T-helper 1 cell treated with Interleukin-12 subunit alpha and Interleukin-12 subunit beta and Interleukin-4 antibody, amounts not matched to agents 30 μg/mL and 1 μg/mL, for 36 hours (primary cell): ENCODE measurements around the gene MAGI2.

Experiments
- H3K27ac Mint-ChIP-seq: one replicate; pipeline ENCODE4 v1.8.0; 2021; ENCODE audit warnings: mild to moderate bottlenecking, mixed read lengths
- H3K27me3 Mint-ChIP-seq: one replicate; pipeline ENCODE4 v1.8.0; 2021; ENCODE audit warnings: low read depth, mixed read lengths
- H3K36me3 Mint-ChIP-seq: one replicate; pipeline ENCODE4 v1.8.0; 2021; ENCODE audit warnings: low read depth, mixed read lengths
- H3K4me1 Mint-ChIP-seq: one replicate; pipeline ENCODE4 v1.8.0; 2021; ENCODE audit warnings: low read depth, mixed read lengths
- H3K4me3 Mint-ChIP-seq: one replicate; pipeline ENCODE4 v1.8.0; 2021; ENCODE audit warnings: mild to moderate bottlenecking, moderate library complexity, mixed read lengths
- H3K9me3 Mint-ChIP-seq: one replicate; pipeline ENCODE4 v1.8.0; 2021; ENCODE audit warnings: mixed read lengths

MAGI2 gene

DNA sequence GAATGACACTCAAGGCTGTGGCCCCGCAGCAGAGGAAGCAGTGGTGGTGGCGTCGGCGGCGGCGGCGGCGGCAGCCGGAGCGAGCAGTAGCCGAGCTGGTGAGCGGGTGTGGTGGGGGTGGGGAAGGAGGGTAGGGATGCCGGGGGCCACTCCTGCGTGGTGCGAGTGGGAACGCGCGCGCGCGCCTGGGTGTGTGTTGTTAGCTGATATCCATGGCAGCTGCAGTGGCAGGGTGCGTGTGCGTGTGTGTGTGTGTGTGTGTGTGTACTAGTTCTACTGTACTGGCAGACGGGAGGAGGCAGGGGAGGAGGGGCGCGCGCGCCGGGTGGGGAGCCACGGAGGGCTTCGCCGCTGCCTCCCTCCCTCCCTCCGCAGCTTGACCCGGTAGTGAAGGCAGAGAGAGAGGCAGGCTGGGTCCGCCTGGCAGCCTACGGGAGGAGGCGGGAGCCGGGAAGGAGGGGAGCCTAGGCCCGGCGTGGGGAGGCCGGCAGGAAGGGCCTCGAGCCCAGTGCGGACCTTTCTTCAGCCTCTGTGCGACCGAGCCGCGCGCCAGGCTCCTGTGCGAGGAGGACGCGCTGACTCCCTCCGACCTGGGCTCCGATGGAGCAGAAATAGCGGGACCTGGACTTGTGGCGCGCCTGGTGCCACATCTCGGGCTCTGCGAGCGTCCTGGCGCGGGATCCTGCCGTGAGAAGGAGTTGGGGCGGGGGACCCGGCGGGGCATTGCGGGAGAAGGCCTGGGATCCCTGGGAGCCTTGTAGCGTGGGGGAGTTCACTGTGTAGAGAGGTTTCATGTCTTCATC is at the start of gene MAGI2:
Gene MAGI2, minus strand, starts transcription at position 110 of the 803 bp plus-strand sequence. CDS start 347 bp downstream, outside the sequence.
- Mint-ChIP-seq H3K4me1 (peaks cover 7% of the 10 kb centered on the region), H3K9me3 (no peaks in the 10 kb centered on the region), H3K4me3 (no peak within 1 kb of the TSS), H3K27ac (no peak within 1 kb of the TSS), H3K27me3 (peaks cover 62% of the 10 kb centered on the region), H3K36me3 (no peaks in the 10 kb centered on the region)

- no peak overlapping the region for H3K27ac Mint-ChIP-seq
- no peaks in the 10 kb centered on the region for H3K27me3 Mint-ChIP-seq
- no peaks in the 10 kb centered on the region for H3K36me3 Mint-ChIP-seq
- H3K4me1 Mint-ChIP-seq, result no peaks in the 10 kb centered on the region
- no peaks in the 10 kb centered on the region for H3K9me3 Mint-ChIP-seq
- H3K4me3 Mint-ChIP-seq, result no peak overlapping the region
Observed at GRCh38 chr7:79502151-79502550, 48.7 kb upstream of the MAGI2 start.

DNA sequence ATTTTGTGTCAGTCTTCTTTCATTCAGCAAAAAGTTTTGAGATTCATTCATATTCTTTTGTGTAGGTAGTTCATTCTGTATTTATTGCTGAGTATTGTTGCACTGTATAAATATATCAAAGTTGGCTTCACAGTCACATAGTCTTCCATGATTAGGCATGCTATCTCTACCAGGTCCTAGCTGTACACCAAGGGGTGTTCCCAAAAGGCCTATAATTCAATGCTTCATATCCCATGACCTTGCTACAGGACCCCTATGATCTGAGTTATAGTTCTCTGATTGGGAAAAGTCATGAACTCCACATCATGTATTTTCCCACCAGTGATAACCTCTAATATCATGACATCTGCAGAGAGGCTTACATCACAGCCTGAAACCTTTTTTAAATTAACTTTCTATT is 47.3 kb upstream of the MAGI2 start:
- Mint-ChIP-seq H3K4me3 (no peak overlapping the region), H3K27ac (no peak overlapping the region), H3K27me3 (no peaks in the 10 kb centered on the region), H3K9me3 (no peaks in the 10 kb centered on the region), H3K4me1 (no peaks in the 10 kb centered on the region), H3K36me3 (no peaks in the 10 kb centered on the region)

GRCh38 chr7:79497728-79498127 is 44.3 kb upstream of the MAGI2 start:
- Mint-ChIP-seq H3K4me3 (no peak overlapping the region), H3K27ac (no peak overlapping the region), H3K9me3 (no peaks in the 10 kb centered on the region), H3K27me3 (no peaks in the 10 kb centered on the region), H3K4me1 (no peaks in the 10 kb centered on the region), H3K36me3 (no peaks in the 10 kb centered on the region)

- no peak overlapping the region for H3K27ac Mint-ChIP-seq
Observed at GRCh38 chr7:79495544-79496272, 42.2 kb upstream of the MAGI2 start.

DNA sequence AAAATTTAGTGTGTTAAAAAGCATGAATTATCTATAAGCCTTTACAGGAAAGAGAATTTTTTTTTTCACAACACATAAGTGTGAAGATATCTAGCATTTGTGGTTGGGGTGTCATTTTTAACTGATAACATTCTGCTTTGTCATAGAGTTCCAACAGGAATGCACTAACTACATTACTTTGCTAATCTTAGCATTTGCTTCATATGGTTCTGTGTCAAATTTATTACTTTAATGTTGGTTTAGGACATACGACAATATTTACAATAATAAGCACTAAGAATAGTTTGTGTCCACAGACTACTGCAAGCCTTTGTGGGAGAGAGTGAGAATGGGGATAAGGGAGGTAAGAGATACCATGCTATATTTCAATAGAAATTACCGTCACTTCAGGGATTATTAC is 40.6 kb upstream of the MAGI2 start:
- H3K27ac Mint-ChIP-seq, result no peak overlapping the region
- no peaks in the 10 kb centered on the region for H3K27me3 Mint-ChIP-seq
- H3K9me3 Mint-ChIP-seq, result no peaks in the 10 kb centered on the region
- H3K4me1 Mint-ChIP-seq, result no peaks in the 10 kb centered on the region
- H3K36me3 Mint-ChIP-seq, result no peaks in the 10 kb centered on the region
- no peak overlapping the region for H3K4me3 Mint-ChIP-seq

More at GRCh38 chr7:79495544-79496272, 42.2 kb upstream of the MAGI2 start:
- Mint-ChIP-seq H3K27me3 (no peaks in the 10 kb centered on the region), H3K4me3 (no peak overlapping the region), H3K9me3 (no peaks in the 10 kb centered on the region), H3K36me3 (no peaks in the 10 kb centered on the region), H3K4me1 (no peaks in the 10 kb centered on the region)

GRCh38 chr7:79489371-79489770 is 35.9 kb upstream of the MAGI2 start:
- Mint-ChIP-seq H3K4me1 (no peaks in the 10 kb centered on the region), H3K4me3 (no peak overlapping the region), H3K27ac (no peak overlapping the region), H3K36me3 (no peaks in the 10 kb centered on the region), H3K9me3 (no peaks in the 10 kb centered on the region), H3K27me3 (no peaks in the 10 kb centered on the region)

DNA sequence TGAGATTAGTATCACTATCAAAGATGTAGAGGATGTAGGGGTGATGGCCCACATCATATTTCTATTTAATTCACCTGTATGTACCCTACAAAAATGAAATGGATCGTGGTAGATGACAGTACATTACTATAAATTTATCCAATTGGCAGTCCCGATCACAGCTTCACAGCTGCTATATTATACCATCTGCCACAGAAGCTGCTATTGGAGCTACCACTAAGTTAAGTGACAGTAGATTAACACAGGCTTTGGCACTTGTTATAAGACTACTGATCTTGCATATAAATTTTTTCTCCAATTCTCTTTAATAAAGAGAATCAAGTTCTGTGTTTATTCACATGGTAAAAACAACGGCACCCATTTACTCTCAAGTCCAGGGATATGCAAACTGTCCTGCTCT is 24.9 kb upstream of the MAGI2 start:
- Mint-ChIP-seq H3K36me3 (no peaks in the 10 kb centered on the region), H3K4me1 (no peaks in the 10 kb centered on the region)

GRCh38 chr7:79475455-79475854 is 22.0 kb upstream of the MAGI2 start:
- no peaks in the 10 kb centered on the region for H3K9me3 Mint-ChIP-seq
- no peak overlapping the region for H3K27ac Mint-ChIP-seq
- H3K27me3 Mint-ChIP-seq, result no peaks in the 10 kb centered on the region
- H3K36me3 Mint-ChIP-seq, result no peaks in the 10 kb centered on the region
- H3K4me1 Mint-ChIP-seq, result no peaks in the 10 kb centered on the region
- H3K4me3 Mint-ChIP-seq, result no peak overlapping the region

More for the DNA sequence above, 24.9 kb upstream of the MAGI2 start:
- no peak overlapping the region for H3K27ac Mint-ChIP-seq
- no peaks in the 10 kb centered on the region for H3K9me3 Mint-ChIP-seq
- H3K27me3 Mint-ChIP-seq, result no peaks in the 10 kb centered on the region
- H3K4me3 Mint-ChIP-seq, result no peak overlapping the region

DNA sequence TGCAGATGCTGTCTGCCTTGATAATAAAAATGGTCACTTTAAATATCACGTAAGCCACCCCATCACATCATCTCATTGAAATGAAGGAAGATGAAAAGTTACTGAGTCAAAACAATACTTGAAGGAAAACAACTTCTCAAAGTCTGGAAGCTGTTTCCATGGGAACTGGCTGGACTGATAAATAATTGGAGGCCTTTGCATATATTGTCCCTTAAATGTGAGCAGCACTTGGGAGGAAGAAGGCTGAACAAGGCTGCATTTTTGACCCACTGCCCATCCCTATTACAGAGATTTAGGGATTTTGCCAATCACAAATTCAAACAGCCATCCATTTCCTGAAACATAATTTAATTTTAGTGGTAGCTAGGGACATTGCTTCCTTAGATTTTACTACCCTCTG is 18.2 kb upstream of the MAGI2 start:
- no peaks in the 10 kb centered on the region for H3K9me3 Mint-ChIP-seq
- H3K36me3 Mint-ChIP-seq, result no peaks in the 10 kb centered on the region
- H3K27ac Mint-ChIP-seq, result no peak overlapping the region
- H3K4me3 Mint-ChIP-seq, result no peak overlapping the region
- H3K4me1 Mint-ChIP-seq, result no peaks in the 10 kb centered on the region
- H3K27me3 Mint-ChIP-seq, result no peaks in the 10 kb centered on the region

- H3K4me3 Mint-ChIP-seq, result no peak overlapping the region
- no peaks in the 10 kb centered on the region for H3K27me3 Mint-ChIP-seq
- no peaks in the 10 kb centered on the region for H3K36me3 Mint-ChIP-seq
- H3K4me1 Mint-ChIP-seq, result no peaks in the 10 kb centered on the region
- H3K27ac Mint-ChIP-seq, result no peak overlapping the region
- no peaks in the 10 kb centered on the region for H3K9me3 Mint-ChIP-seq
Observed at GRCh38 chr7:79471283-79471682, 17.8 kb upstream of the MAGI2 start.

GRCh38 chr7:79465551-79465950 is 12.1 kb upstream of the MAGI2 start:
- Mint-ChIP-seq H3K27me3 (no peaks in the 10 kb centered on the region), H3K4me1 (peaks cover 4% of the 10 kb centered on the region), H3K9me3 (no peaks in the 10 kb centered on the region), H3K4me3 (no peak overlapping the region), H3K36me3 (no peaks in the 10 kb centered on the region), H3K27ac (no peak overlapping the region)

DNA sequence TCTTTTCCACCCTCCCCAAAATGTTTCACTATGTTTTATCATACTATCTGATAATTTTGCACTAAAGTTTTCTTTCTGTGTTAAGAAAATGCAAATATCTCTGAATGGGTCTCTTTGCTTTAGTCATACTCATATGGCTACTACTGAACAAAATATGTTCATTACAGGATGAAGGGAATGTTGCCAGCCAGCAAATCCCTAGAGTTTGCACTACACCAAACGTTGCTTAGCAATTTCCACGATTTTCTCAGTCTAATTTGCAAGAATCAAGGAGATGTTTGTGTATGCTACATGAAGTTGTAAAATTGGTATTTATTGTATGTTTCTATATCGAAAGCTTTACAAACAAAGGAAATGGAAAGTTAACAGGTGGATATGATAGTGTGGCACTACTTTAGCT is 10.6 kb upstream of the MAGI2 start:
- Mint-ChIP-seq H3K36me3 (no peaks in the 10 kb centered on the region), H3K9me3 (no peaks in the 10 kb centered on the region), H3K4me1 (peaks cover 4% of the 10 kb centered on the region), H3K27me3 (no peaks in the 10 kb centered on the region), H3K4me3 (no peak overlapping the region), H3K27ac (no peak overlapping the region)

GRCh38 chr7:79462390-79462789 is 8.9 kb upstream of the MAGI2 start:
- Mint-ChIP-seq H3K27me3 (no peaks in the 10 kb centered on the region), H3K36me3 (no peaks in the 10 kb centered on the region), H3K4me3 (no peak overlapping the region), H3K4me1 (peaks cover 4% of the 10 kb centered on the region), H3K9me3 (no peaks in the 10 kb centered on the region), H3K27ac (no peak overlapping the region)

- H3K27ac Mint-ChIP-seq, result no peak overlapping the region
- H3K9me3 Mint-ChIP-seq, result no peaks in the 10 kb centered on the region
- H3K27me3 Mint-ChIP-seq, result peaks cover 3% of the 10 kb centered on the region
- no peak overlapping the region for H3K4me3 Mint-ChIP-seq
- H3K36me3 Mint-ChIP-seq, result no peaks in the 10 kb centered on the region
- H3K4me1 Mint-ChIP-seq, result peaks cover 4% of the 10 kb centered on the region
Observed at GRCh38 chr7:79461660-79462059, 8.2 kb upstream of the MAGI2 start.
